HG02571 (cell line): Measurements from ENCODE around the gene ITGBL1.

Source experiments
- ATAC-seq: cut with Tn5 transposase; IDR thresholded peaks from one replicate; pipeline ENCODE4 v1.9.1; 2021; ENCODE audit warnings: mild to moderate bottlenecking, moderate library complexity; ENCODE audit not compliant: unreplicated experiment

ITGBL1 gene

DNA sequence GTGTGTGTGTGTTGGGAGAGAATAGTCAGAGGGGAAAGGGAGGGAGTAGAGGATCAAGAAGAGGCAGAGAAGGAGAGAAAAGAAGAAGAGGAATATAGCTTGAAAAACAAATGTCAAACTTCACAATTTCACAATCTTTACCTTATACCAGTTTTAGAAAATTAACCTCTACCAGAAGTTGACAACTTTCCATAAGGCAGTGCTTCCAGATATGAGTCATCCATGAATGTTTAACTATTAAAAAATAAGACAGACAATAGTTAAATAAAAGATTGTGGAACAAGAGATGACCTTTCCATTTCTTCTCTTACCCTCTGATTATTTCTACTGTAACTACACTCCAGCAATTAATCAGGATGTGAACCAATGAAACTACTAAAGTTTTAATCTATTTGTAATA is 229.4 kb downstream of the ITGBL1 start:
- ATAC-seq = no peak

DNA sequence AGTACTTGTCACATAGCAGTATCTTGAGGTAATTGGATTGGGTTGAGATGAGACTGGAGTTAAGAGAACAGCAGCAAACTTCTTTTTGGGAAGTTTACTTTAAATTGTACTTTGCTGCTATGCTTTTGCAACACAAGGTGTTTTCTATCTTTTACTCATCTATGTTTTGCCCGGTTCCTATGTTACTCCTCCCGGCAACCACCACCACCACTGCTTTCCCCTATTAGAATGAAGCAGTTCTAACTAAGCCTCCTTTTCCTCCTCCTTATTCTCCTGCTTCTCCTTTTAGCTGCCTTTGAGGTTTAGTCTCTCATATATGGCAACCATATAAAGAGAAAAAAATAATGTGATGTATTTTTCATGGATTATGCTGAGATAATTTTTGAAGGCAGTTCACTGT is 233.5 kb downstream of the ITGBL1 start:
- no peak for ATAC-seq

DNA sequence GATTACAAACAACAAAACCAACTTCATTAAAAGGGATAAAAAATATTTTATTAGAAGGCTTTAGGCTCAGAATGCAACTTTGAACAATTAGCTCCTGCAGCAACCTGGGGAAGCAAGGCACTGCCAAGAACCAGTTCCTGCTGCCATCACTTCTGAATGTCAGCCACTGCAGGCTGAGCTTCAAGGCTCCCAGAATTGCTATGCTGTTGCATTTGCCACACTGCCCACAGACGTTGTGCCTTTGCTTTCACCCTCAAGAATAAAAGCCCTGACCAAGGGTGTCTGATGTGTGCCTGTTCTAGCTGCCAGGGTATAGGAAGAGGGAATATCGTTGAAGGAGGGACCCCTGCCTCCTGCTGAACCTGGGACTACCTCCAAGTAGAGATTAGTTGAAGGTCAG is 238.4 kb downstream of the ITGBL1 start:
- no peak for ATAC-seq

DNA sequence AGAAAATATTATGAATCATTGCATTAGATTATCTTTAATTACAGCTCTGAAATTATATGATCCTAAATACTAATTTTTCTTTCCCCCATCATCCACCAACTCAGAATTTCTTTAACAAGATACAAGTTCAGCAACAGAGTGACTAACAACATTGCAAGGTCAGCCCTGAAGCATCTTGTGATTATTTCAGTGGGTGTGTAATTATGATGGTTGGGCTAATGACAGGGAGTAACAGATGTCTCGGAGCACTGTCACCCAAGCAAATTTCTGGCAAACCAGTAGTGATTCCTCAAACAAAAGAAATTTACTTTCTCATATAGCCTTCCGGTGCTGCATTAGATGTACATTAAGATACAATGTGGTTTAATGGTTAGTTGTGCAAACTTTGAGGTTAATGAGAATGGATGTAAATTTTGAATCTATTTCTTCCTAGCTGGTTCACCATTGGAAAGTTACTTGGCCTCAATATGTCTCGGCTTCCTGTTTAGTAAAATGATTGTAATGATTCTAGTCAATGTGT is 238.9 kb downstream of the ITGBL1 start:
- ATAC-seq = no peak

DNA sequence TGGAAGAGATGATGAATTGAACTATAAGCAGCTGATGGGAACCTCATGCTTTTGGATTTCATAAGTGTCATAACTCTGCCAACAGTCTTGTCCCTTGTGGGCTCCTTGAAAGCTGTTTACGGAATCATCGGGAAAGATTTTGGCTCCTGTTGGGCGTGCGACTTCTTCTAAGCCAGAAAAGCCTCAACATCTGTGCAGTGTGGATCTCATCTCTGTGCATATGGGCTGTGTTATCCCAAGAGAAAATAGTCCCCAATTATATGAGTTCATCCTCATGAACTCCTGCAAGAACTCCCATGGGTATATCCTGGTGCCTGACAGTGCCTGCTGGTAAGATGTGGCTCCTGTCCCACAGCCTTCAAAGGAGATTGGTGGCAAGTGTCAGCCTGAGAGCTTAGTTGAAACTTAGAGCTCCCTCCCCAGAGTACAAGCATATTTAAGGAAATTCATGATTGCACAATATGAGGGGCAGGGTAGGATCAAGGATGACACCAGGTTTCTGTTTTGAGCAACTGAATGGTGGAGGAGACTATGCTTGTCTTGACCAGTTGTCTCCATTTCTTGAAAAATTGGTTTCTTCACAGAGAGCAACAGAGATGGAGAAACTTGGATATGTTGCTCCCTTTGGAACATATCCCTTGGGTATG is 243.5 kb downstream of the ITGBL1 start:
- ATAC-seq = no peak

DNA sequence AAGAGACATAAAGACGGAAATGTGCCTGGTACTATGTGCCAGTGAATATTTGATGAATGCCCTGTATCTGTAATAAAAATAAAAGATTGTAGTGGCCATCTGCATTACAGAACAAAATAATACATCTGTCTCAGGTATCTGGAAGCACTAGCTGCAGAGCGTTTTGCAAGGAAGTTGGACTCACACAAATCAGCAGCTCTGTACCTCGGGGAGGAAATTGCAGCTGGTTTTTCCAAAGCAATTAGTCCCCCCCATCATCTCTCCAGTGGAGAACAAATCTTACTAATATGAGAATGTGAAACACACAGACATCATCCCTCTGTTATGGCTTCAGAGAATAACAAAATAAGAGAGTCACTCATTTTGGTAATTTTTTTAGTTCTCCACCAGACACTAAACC is 245.3 kb downstream of the ITGBL1 start:
- ATAC-seq = no peak

DNA sequence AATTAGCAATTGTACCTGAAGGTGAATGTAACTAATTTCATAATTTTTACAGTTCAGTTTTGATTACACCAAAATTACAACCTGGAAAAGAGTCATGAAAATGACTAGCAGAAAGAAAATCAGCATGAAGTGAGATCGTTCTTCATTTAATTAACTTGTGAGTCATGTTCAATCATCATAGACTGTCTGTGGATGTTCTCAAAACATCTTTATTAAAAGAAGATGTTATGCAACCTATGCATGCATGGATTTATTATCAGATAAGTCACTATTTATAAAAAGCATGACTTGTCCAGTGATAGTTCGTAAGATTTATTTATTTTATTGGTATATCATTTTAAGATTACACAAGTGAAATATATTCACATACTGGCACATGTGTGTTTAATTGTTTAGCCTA is 245.9 kb downstream of the ITGBL1 start:
- ATAC-seq = no peak

DNA sequence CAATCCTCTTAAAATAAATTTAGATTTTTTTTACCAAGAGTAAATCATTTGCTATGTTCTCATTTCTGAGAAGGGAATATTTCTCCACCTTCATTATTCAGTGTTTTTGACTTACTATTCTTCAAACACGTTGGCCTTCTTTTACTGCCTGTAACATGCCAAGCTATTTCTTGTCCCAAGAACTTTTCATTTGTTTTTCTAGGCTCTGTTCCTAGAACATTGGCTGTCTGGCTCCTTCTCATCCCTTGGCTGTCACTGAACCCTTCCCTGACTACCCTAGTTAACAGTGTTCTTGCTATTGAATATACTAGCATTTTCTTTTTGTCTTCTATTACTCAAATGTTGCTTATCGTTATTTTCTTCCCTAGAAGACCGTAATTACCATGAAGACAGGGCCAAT is 248.1 kb downstream of the ITGBL1 start:
- ATAC-seq = no peak

DNA sequence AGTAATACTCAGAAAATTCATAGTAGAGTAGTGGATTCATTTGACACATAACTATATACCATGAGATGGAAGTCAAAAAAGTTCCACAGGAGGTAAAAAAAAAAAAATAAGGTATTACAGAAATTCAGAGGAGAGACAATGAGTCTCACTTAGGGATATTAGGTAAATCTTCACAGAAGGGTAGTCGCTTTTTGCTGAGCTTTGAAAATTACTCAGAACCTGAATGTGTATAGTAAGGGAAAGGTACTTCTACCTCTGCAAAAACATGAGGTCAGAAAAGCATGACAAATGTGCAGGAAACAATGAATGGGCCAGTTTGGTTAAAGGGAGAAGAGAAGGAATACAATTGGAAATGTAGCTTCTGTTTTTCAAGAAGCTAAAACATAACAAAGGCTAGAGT is 250.6 kb downstream of the ITGBL1 start:
- ATAC-seq = no peak

DNA sequence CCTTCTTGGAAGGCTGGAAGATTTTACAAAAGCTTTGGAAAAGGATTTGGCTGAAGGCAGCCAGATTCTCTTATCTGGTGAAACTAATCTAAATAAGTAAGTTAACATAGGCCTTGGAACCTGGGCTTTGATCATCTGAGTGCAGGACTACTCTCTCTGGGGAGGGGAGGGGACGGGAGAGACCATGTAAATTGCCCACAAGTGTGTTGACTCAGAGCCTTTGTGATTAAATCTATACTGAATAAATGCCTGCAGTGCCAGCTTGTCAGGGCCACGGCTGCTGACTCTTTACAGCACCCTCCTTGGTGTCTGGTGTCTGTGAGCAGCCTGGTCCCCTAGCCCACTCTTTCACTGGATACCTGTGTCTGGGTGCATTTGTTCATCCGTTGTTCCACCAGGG is 251.4 kb downstream of the ITGBL1 start:
- no peak for ATAC-seq

DNA sequence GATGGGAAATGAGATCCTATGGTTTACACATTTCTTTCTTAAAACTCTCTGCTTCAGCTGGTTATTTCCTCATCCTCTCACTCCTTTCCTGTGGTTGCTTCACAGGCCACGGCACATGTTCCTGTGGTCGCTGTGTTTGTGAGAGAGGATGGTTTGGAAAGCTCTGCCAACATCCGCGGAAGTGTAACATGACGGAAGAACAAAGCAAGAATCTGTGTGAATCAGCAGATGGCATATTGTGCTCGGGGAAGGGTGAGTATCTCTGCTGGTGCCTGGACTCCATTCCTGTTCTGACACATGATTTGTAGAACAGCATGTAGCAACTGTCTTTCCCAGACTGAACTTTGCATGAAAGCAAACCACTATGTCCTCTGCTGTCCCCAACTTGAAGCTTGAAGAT is 254.2 kb downstream of the ITGBL1 start:
- no peak for ATAC-seq

DNA sequence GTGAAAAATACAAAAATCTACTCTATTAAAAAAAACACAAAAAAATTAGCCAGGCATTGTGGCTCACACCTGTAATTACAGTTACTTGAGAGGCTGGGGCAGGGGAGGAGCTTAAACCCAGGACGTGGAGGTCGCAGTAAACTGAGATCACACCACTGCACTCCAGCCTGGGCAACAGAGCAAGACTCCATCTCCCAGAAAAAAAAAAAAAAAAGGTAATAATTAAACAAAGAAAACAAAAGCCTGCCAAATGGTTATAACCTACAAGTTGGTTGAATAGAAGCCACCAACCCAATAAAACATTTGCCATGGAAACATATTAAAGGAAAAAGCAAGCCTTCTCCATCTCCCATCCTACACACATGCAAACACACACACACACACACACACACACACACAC is 255.2 kb downstream of the ITGBL1 start:
- no peak for ATAC-seq

DNA sequence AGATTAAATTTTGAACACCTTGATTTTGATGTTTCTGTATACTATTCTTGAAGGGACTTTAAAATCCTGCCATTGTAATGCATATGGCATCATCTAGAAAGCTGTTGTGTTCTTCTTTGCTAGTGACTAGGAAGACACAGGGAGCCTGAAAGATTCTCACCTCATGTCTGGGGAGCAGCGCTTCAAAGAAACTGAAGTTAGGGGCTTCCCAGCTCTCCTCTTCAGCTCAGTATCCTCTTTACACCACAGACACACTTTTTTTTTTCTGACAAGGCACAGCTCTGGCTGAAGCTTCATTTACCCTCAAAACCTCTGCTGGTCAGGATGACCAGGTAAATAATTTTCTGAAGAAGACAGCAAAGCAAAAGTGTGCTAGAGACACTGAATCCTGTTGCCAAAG is 255.6 kb downstream of the ITGBL1 start:
- no peak for ATAC-seq

DNA sequence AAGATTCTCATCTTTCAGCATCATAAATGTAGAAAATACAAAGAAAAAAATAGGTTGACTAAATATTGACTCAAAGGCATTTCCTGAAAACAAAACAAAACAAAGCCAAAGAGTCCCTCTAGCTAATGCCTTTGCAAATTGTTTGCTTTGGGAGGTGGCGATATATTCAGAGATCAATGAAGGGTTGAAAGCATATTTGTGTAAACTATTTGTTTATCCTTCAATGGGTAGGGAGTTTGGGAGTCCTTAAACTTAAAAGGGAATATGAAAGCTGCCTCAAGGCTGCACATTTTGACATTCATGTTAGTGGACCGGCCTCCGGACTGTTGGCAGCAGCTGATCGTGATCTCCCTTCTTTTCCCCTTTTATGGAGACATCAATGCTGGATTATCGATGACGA is 257.5 kb downstream of the ITGBL1 start:
- ATAC-seq = no peak

DNA sequence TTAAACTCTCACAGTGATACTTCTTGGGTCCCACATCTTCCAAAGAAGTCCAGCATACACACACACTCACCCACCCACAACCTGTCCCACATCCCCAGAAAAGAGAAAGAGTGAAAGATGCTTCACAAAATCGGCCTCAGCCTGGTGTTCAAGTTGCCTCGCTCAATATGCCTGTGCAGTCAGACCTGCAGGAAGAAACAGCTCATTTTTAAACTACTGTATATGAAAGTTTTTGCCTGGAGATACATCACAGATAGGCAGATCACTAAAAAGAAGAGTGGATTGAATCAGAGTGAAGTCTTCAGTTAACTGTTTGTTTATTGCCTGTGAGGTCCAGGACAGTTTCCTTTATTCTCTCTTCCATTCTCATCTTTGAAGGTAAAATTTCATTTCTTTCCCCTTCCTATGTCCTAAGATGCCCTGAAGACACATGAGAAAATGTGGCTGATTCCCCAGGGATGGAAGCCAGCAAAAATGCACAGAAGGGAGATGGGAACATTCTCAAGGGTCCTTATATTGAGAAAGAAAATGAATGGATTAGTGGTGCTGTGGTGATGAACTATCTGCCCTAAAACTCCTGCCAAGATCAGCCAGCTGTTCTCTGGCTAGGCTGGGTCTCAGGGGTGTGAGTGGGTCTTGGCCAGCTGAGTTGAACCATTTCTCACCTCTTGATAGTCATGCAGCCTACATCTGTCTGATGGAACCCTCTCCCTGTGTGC is 259.0 kb downstream of the ITGBL1 start:
- no peak for ATAC-seq

DNA sequence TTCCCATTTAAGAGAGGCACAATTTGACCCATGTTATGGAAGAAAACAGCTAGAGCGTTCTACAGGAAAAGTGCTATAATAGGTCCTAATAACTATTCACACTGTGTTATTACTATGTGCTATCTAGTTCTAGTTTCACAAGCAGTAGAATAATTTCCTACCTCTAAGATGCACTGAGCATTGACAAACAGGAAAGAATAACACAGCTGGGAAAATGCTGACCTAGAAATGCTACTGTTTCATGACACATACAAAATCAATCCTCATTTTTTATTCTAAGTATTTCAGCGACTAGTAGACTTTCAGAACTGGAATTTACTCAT is 259.5 kb downstream of the ITGBL1 start:
- ATAC-seq = no peak

DNA sequence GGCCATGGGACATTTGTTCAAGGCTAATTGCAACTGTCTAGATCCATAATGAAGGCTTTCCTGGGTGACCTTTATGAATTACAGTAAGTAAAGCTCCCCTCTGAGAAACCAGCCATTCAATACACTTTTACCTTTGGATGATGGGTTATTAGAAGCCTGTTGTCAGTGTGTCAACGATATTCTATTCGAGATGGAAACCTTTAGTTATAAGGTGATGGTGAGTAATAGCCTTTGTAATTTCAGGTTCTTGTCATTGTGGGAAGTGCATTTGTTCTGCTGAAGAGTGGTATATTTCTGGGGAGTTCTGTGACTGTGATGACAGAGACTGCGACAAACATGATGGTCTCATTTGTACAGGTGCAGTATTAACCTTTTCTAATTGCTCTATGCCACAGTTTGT is 261.7 kb downstream of the ITGBL1 start:
- ATAC-seq = no peak

DNA sequence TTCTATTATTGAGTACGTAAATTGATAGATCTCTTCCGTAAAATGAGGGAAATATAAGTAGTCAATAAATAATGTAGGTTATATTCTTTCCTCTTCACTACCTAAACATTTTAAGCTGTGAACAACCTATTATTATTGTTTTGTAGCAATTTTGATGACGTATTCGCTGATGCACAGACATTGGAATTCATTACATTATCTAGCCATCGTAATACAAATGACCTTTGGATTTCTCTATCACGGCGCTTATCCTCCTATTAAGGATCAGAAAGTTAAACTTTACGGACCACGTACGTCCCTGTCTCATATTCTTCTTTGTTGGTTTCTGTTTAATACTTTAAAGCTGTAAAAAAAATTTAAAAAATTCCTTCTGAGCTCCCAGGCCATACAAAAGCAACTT is 264.9 kb downstream of the ITGBL1 start:
- ATAC-seq = no peak

DNA sequence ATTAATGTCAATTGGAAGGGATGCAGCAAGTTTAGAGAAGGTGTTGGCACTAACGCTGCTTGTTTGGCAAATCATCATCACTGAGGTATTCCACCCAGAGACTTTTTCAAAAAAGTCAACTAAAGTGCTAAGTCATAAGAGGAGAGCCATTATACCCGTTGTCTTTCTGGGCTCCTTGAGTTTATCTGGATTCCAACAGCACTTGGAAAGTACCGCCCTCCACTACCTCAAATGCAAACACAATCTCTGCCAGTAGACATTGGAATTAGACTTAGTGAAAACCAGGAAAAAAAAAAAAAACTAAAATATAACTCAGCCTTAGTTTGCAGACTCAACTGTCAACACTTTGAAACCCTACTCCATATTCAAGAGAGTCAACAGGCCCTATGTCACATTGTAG is 266.0 kb downstream of the ITGBL1 start:
- no peak for ATAC-seq

DNA sequence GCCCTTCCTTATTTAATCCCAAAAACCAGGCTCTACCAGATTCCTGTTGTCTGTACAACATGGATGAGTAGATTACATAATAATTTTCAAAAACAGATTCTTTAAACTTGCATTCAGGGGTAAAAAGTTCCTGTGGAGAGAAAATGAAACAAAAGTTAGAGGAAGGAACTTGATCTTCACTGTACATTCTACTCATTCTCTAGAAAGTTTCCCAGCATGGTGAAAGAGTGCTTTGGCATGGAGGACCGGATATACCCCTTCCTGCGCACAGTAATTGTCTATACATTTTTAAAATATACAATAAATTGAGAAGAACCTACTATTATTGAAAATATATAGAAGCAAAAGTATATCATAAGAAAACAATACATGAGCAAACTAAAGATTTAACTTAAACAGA is 274.2 kb downstream of the ITGBL1 start:
- ATAC-seq = no peak

DNA sequence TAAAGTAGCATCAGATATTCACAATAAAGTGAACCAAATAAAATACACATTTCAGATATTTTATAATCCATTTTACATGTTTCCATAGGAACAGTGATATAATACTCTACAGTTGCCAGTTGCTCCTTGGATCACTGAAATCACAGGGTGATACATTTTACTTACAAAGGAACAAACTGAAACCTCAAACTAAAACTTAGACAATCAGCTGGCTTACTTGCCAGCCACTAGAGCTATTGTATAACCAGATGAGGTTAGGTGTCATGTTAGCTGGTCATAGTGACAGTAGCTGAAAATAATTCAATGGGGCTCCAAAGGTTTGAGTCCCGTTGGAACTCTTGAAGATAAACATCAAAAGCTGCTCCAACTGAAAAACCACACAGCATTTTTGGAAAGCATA is 274.6 kb downstream of the ITGBL1 start:
- no peak for ATAC-seq

DNA sequence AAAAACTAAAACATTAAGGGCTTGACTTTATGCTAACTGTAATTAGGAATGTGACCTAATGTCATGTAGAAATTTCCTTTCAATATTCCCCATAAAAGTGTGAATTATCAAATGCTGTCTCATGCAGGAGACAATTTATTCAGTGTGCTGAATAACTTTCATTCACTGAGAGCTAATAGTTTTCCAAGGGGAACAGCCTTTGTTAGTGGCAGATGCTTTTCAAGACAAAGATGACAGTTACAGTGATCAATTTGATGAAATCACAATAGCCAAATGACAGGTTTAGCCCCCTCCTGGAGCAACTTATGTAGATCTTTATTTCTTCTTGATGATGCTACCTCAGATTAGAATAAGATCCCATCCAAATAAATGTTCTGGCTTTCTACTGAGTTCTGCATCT is 275.5 kb downstream of the ITGBL1 start:
- ATAC-seq = no peak

DNA sequence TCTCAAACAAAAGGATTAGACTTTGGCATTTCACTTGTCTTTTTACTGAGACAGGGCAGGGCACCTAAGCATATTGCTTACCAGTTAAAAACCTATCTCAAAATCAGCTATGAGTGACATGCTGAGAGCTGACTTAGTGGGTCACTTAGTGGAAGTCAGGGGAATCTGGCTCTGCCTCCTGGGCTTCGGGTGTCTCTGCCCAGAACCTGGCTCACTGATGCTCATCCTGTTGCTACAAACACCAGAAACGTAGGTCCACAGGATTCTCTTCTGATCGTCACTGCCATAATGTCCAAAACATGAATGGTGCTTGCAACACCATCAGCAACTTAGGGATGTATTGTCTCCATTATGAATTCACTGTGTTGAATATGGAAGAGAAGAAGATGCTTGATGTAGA is 276.1 kb downstream of the ITGBL1 start:
- ATAC-seq = no peak
